ENCODE measurements around the gene STK17A.

The STK17A gene

GRCh38 chr7:43582503-43583423 is at the start of gene STK17A:
Gene STK17A (plus strand): TSS chr7:43583108. CDS start chr7:43583244, 136 bp downstream.
- peak; percentile 76 to 90 for DNase-seq

GRCh38 chr7:43533801-43534479 is 49.0 kb upstream of the STK17A start:
- DNase-seq = no peak

GRCh38 chr7:43535031-43535451 is 47.9 kb upstream of the STK17A start:
- DNase-seq = no peak

- DNase-seq = no peak
These were observed 46.9 kb upstream of the STK17A start for GRCh38 chr7:43535810-43536585.

GRCh38 chr7:43536773-43537172 is 46.1 kb upstream of the STK17A start:
- no peak for DNase-seq

GRCh38 chr7:43537765-43538403 is 45.0 kb upstream of the STK17A start:
- DNase-seq = no peak

- no peak for DNase-seq
These were observed 44.5 kb upstream of the STK17A start for GRCh38 chr7:43538404-43538771.

GRCh38 chr7:43540471-43540870 is 42.4 kb upstream of the STK17A start:
- DNase-seq = no peak

GRCh38 chr7:43542716-43543115 is 40.2 kb upstream of the STK17A start:
- DNase-seq = no peak

GRCh38 chr7:43546231-43546630 is 36.7 kb upstream of the STK17A start:
- DNase-seq = no peak

- no peak for DNase-seq
These were observed 32.5 kb upstream of the STK17A start for GRCh38 chr7:43550427-43550826.

GRCh38 chr7:43552122-43552521 is 30.8 kb upstream of the STK17A start:
- no peak for DNase-seq

- DNase-seq = no peak
These were observed 28.9 kb upstream of the STK17A start for GRCh38 chr7:43553999-43554398.

- DNase-seq = no peak
These were observed 28.5 kb upstream of the STK17A start for GRCh38 chr7:43554423-43554822.

GRCh38 chr7:43557831-43558495 is 24.9 kb upstream of the STK17A start:
- DNase-seq = no peak

GRCh38 chr7:43559171-43559945 is 23.6 kb upstream of the STK17A start:
- DNase-seq = no peak

GRCh38 chr7:43559946-43560335 is 23.0 kb upstream of the STK17A start:
- no peak for DNase-seq

- no peak for DNase-seq
These were observed 22.1 kb upstream of the STK17A start for GRCh38 chr7:43560742-43561330.

GRCh38 chr7:43562383-43562782 is 20.5 kb upstream of the STK17A start:
- no peak for DNase-seq

GRCh38 chr7:43565786-43566185 is 17.1 kb upstream of the STK17A start:
- DNase-seq = no peak

- no peak for DNase-seq
These were observed 14.4 kb upstream of the STK17A start for GRCh38 chr7:43568529-43568928.
